Fibroblast of skin of right quadriceps (primary cell): Measurements from ENCODE around the gene HIRA.
"Not testable (repeated sequence)": the region's sequence is repeated elsewhere in the genome, so short reads cannot be mapped to it uniquely, and the experiment has no call there.

ENCODE experiments used
- DNase-seq: peaks from one replicate; pipeline ENCODE4 v3.0.0-alpha.2; 2013

The HIRA gene

GRCh38 chr22:19461506-19461905 lies 30.0 kb upstream of the HIRA start:
- no peak for DNase-seq

GRCh38 chr22:19460036-19460435 lies 28.5 kb upstream of the HIRA start:
- DNase-seq, result no peak

GRCh38 chr22:19457828-19458428 lies 26.4 kb upstream of the HIRA start:
- DNase-seq, result no peak

- no peak for DNase-seq
Observed at GRCh38 chr22:19456541-19456940, 25.0 kb upstream of the HIRA start.

GRCh38 chr22:19455585-19456370 lies 24.2 kb upstream of the HIRA start:
- DNase-seq, result no peak

GRCh38 chr22:19455033-19455432 lies 23.5 kb upstream of the HIRA start:
- DNase-seq, result no peak

GRCh38 chr22:19454156-19454555 lies 22.6 kb upstream of the HIRA start:
- DNase-seq, result no peak

- no peak for DNase-seq
Observed at GRCh38 chr22:19453718-19454117, 22.2 kb upstream of the HIRA start.

GRCh38 chr22:19451570-19451969 lies 20.0 kb upstream of the HIRA start:
- no peak for DNase-seq

- DNase-seq, result no peak
Observed at GRCh38 chr22:19450363-19451175, 19.0 kb upstream of the HIRA start.

- DNase-seq, result no peak
Observed at GRCh38 chr22:19449422-19449767, 17.9 kb upstream of the HIRA start.

- no peak for DNase-seq
Observed at GRCh38 chr22:19448739-19449421, 17.3 kb upstream of the HIRA start.

GRCh38 chr22:19448076-19448607 lies 16.6 kb upstream of the HIRA start:
- peak; percentile 69 for DNase-seq

- peak; percentile 91 for DNase-seq
Observed at GRCh38 chr22:19447330-19448075, 16.0 kb upstream of the HIRA start, which contains the start of gene C22orf39. Gene C22orf39, minus strand, starts transcription at chr22:19447711. Its CDS starts 23 bp downstream, at chr22:19447688.

- no peak for DNase-seq
Observed at GRCh38 chr22:19446603-19447329, 15.2 kb upstream of the HIRA start.

- not testable (repeated sequence) for DNase-seq
Observed at GRCh38 chr22:19445279-19445982, 13.9 kb upstream of the HIRA start.

- DNase-seq, result no peak
Observed at GRCh38 chr22:19443544-19444211, 12.1 kb upstream of the HIRA start.

- DNase-seq, result no peak
Observed at GRCh38 chr22:19442166-19442565, 10.6 kb upstream of the HIRA start.

- DNase-seq, result no peak
Observed at GRCh38 chr22:19440411-19441195, 9.1 kb upstream of the HIRA start.
